Peyer's patch (tissue), 4 donors: Measurements from ENCODE around the gene PTPRQ.

ENCODE experiments used
- CTCF ChIP-seq, 6 experiments: fragments of 450-650 bp in 4 of 6; fragments of 200-600 bp in 2 of 6; sonication (generic) in 1 of 6; IDR thresholded peaks; one replicate each; pipeline ENCODE4 v1.5.1; 2017 to 2019; ENCODE audit warnings: antibody characterized with exemption in 6 of 6, mild to moderate bottlenecking in 3 of 6, moderate library complexity in 1 of 6
- POLR2A ChIP-seq, 2 donors: fragments of 450-650 bp; IDR thresholded peaks; one replicate each; pipeline ENCODE4 v1.5.1; 2017; ENCODE audit warnings: antibody characterized with exemption in 2 of 2, mild to moderate bottlenecking in 2 of 2, moderate library complexity in 2 of 2

- TF ChIP-seq CTCF (IDR thresholded peaks at IDR 0.05) (no peak), POLR2A (IDR thresholded peaks at IDR 0.05) (no peak)
Observed at GRCh38 chr12:80625901-80626300, 181.9 kb downstream of the PTPRQ start.
